Panc1 (cell line): ENCODE data around the gene MSLN. TPM values are rescaled to one million over a fixed set of nuclear protein-coding genes. Genes with fewer than 3 reads are reported as not detected.

Experiments used
- ATAC-seq: fragments of 200-7000 bp; cut with Tn5 transposase; 2 replicates; pipeline ENCODE4 v1.9.1; 2020; ENCODE audit warnings: mild to moderate bottlenecking, moderate library complexity
- BruUV-seq: library from RNA; stranded (reverse); fragments of 400-500 nt; replicated peaks from 2 replicates; lab custom pipeline; 2021; lab: Mats Ljungman, UMichigan
- CTCF ChIA-PET: fragments of 300-600 bp; sonication (Branson Sonifier 250); formaldehyde crosslinking; loops from one replicate; lab custom pipeline; 2022; ENCODE audit warnings: antibody characterized with exemption; lab: Charles Lee
- POLR2A ChIA-PET: fragments of 300-600 bp; sonication (Branson Sonifier 250); formaldehyde crosslinking; loops from one replicate; lab custom pipeline; 2022; ENCODE audit warnings: antibody characterized with exemption; lab: Charles Lee
- DNase-seq: peaks from one replicate; pipeline ENCODE4 v3.0.0-alpha.2; 2010; ENCODE audit warnings: low read depth, low spot score
- H3K27ac ChIP-seq: 2 replicates; pipeline ENCODE4 v1.5.1; 2011; ENCODE audit warnings: mild to moderate bottlenecking, low read length, inconsistent platforms
- H3K27me3 ChIP-seq: fragments of 200-500 bp; sonication (Bioruptor generic); 2 replicates; pipeline ENCODE4 v1.6.0; 2014; ENCODE audit warnings: low read length, inconsistent platforms; ENCODE audit not compliant: control insufficient read depth, insufficient read depth
- H3K36me3 ChIP-seq: fragments of 200-500 bp; sonication (Bioruptor generic); 2 replicates; pipeline ENCODE4 v1.5.1; 2014; ENCODE audit warnings: inconsistent platforms, mild to moderate bottlenecking, low read length, moderate library complexity; ENCODE audit not compliant: control insufficient read depth, insufficient read depth
- H3K4me1 ChIP-seq: 2 replicates; pipeline ENCODE4 v1.5.1; 2011; ENCODE audit warnings: inconsistent platforms, mild to moderate bottlenecking, low read length, moderate library complexity; ENCODE audit not compliant: control insufficient read depth, insufficient read depth
- H3K4me3 ChIP-seq, 2 experiments: 2 replicates each; pipeline ENCODE4 v1.5.1; 2011 to 2012; ENCODE audit warnings: low read depth in 2 of 2, low read length in 2 of 2, mild to moderate bottlenecking in 2 of 2, inconsistent platforms in 1 of 2, moderate library complexity in 1 of 2
- H3K9me3 ChIP-seq: fragments of 200-500 bp; sonication (Bioruptor generic); 2 replicates; pipeline ENCODE4 v1.5.1; 2014; ENCODE audit warnings: low read depth, mild to moderate bottlenecking, inconsistent platforms, low read length, moderate library complexity; ENCODE audit not compliant: control insufficient read depth, insufficient read depth
- CTCF ChIP-seq: fragments of 450-650 bp; IDR thresholded peaks from 2 replicates; pipeline ENCODE4 v1.5.1; 2017; ENCODE audit warnings: mild to moderate bottlenecking
- POLR2AphosphoS5 ChIP-seq: IDR thresholded peaks from 2 replicates; pipeline ENCODE4 v1.6.1; 2012; ENCODE audit warnings: mild to moderate bottlenecking, low read depth, low read length, moderate library complexity
- REST ChIP-seq, 2 experiments: IDR thresholded peaks; 2 replicates each; pipeline ENCODE4 v1.6.1; 2011 to 2012; ENCODE audit warnings: low read depth in 2 of 2, control low read depth in 1 of 2, low read length in 1 of 2, mild to moderate bottlenecking in 1 of 2, moderate library complexity in 1 of 2; ENCODE audit not compliant: insufficient read depth in 1 of 2
- SIN3A ChIP-seq: IDR thresholded peaks from 2 replicates; pipeline ENCODE4 v1.6.1; 2012; ENCODE audit warnings: low read depth, mild to moderate bottlenecking, low read length, moderate library complexity, borderline replicate concordance; ENCODE audit not compliant: insufficient read depth
- TCF7L2 ChIP-seq: IDR thresholded peaks from 2 replicates; pipeline ENCODE4 v1.6.1; 2011; ENCODE audit warnings: mild to moderate bottlenecking, low read depth, low read length, inconsistent platforms
- in situ Hi-C: cut with HindIII; loops from 2 replicates; pipeline ENCODE4 v1.10.0; 2016; ENCODE audit warnings: low sequenced_read_pairs, low pct_unique_long_range_greater_than_20kb
- intact Hi-C: fragments of 100-400 bp; cut with micrococcal nuclease; formaldehyde crosslinking; loops from one replicate; pipeline ENCODE4 v1.10.0; 2022; ENCODE audit not compliant: unreplicated experiment
- total RNA-seq: library from RNA; stranded (reverse); gene quantifications from one replicate; pipeline ENCODE4 v1.2.1, GENCODE V29; 2021; ENCODE audit not compliant: unreplicated experiment

Gene MSLN
- total RNA-seq, 1 experiment from 2014 or later: 1.1 TPM

GRCh38 chr16:754656-755055 is 5.9 kb upstream of the MSLN start:
- ChIA-PET POLR2A (no interaction called here), CTCF (no interaction called here)
- H3K36me3 ChIP-seq: no peaks in the 10 kb centered on the region
- no TSS peak for BruUV-seq
- H3K9me3 ChIP-seq: no peaks in the 10 kb centered on the region
- in situ Hi-C loops (no loop called here), intact Hi-C loops (no loop called here)
- no peak for ATAC-seq
- DNase-seq: no peak
- no peak overlapping the region for H3K4me3 ChIP-seq
- no peaks in the 10 kb centered on the region for H3K27me3 ChIP-seq
- H3K4me1 ChIP-seq: no peaks in the 10 kb centered on the region
- no peak overlapping the region for H3K27ac ChIP-seq
- TF ChIP-seq POLR2AphosphoS5 (no peak), SIN3A (no peak)

- intact Hi-C loops: no loop called here
- ATAC-seq: no peak
Measured at GRCh38 chr16:756428-756827, 4.1 kb upstream of the MSLN start.

GRCh38 chr16:759110-759910 is 1.2 kb upstream of the MSLN start:
- no peak for TF ChIP-seq POLR2AphosphoS5
- TF ChIP-seq CTCF: no peak
- TF ChIP-seq REST (IDR thresholded peaks at IDR 0.05; ENCODE audit: insufficient read depth in 1 of 2, low read depth in 2 of 2, low read length in 1 of 2): no peak
- TF ChIP-seq TCF7L2: no peak
- no peak for TF ChIP-seq SIN3A
- in situ Hi-C loops (no loop called here), intact Hi-C loops (no loop called here)
- ChIA-PET CTCF (no interaction called here), POLR2A (interaction anchor here (0.7 to 1.1 kb wide), 2 partner anchors 33 to 44 kb away, joined by 5 to 6 read pairs; partner anchors contain the start of gene HAGHL)
- Histone ChIP-seq H3K4me1 (peaks cover 18% of the 10 kb centered on the region), H3K27me3 (no peaks in the 10 kb centered on the region), H3K9me3 (no peaks in the 10 kb centered on the region), H3K36me3 (no peaks in the 10 kb centered on the region), H3K4me3 (no peak overlapping the region), H3K27ac (no peak overlapping the region)
- BruUV-seq: no TSS peak
- ATAC-seq (no peak), DNase-seq (no peak)

More at GRCh38 chr16:756428-756827, 4.1 kb upstream of the MSLN start:
- no peak overlapping the region for H3K27ac ChIP-seq
- H3K9me3 ChIP-seq: no peaks in the 10 kb centered on the region
- BruUV-seq: no TSS peak
- H3K36me3 ChIP-seq: no peaks in the 10 kb centered on the region
- TF ChIP-seq REST (IDR thresholded peaks at IDR 0.05; ENCODE audit: insufficient read depth in 1 of 2, low read depth in 2 of 2, low read length in 1 of 2): no peak
- in situ Hi-C loops: no loop called here
- no peak for DNase-seq
- CTCF ChIA-PET: no interaction called here
- H3K27me3 ChIP-seq: no peaks in the 10 kb centered on the region
- H3K4me1 ChIP-seq: peaks cover 10% of the 10 kb centered on the region
- POLR2A ChIA-PET: no interaction called here
- no peak overlapping the region for H3K4me3 ChIP-seq
